SJSA1 (cell line): Measurements from ENCODE around the gene ID4. TPM values are rescaled to one million over a fixed set of nuclear protein-coding genes. Genes with fewer than 3 reads are reported as not detected.

Source experiments
- DNase-seq, 2 experiments: peaks; one replicate each; pipeline ENCODE4 v3.0.0-alpha.2; 2015 to 2020; ENCODE audit warnings: low spot score in 2 of 2, low read depth in 1 of 2
- H3K27ac ChIP-seq: fragments of 250-450 bp; sonication (Bioruptor Pico); 2 replicates; pipeline ENCODE4 v1.5.1; 2020; ENCODE audit warnings: mild to moderate bottlenecking, moderate library complexity
- H3K27me3 ChIP-seq: fragments of 250-450 bp; sonication (Bioruptor Pico); replicated peaks from 2 replicates; pipeline ENCODE4 v1.5.1; 2020; ENCODE audit warnings: mild to moderate bottlenecking, moderate library complexity
- H3K36me3 ChIP-seq: fragments of 250-450 bp; sonication (Bioruptor Pico); 2 replicates; pipeline ENCODE4 v1.5.1; 2020; ENCODE audit warnings: mild to moderate bottlenecking
- H3K4me1 ChIP-seq: fragments of 250-450 bp; sonication (Bioruptor Pico); replicated peaks from 2 replicates; pipeline ENCODE4 v1.6.1; 2021; ENCODE audit warnings: mild to moderate bottlenecking
- H3K4me3 ChIP-seq: fragments of 250-450 bp; sonication (Bioruptor Pico); 2 replicates; pipeline ENCODE4 v1.5.1; 2020; ENCODE audit warnings: mild to moderate bottlenecking
- H3K9me3 ChIP-seq: fragments of 250-450 bp; sonication (Bioruptor Pico); replicated peaks from 2 replicates; pipeline ENCODE4 v1.5.1; 2020; ENCODE audit warnings: mild to moderate bottlenecking
- total RNA-seq: library from RNA; depleted of rRNA; stranded (reverse); fragments of >200 nt; shearing (Covaris generic); gene quantifications from 2 replicates; pipeline ENCODE4 v1.2.3, GENCODE V29; 2014

Gene ID4
- total RNA-seq, 1 experiment from 2014 or later: 13.6 TPM

- peak in 1 of 2 experiments; percentile 43 for DNase-seq
- no peak overlapping the region for H3K27ac ChIP-seq
- H3K9me3 ChIP-seq: peaks cover 4% of the 10 kb centered on the region; the same call in 1 of the 2 replicates
- H3K27me3 ChIP-seq: peaks cover 55% of the 10 kb centered on the region
- peaks cover 34% of the 10 kb centered on the region for H3K4me1 ChIP-seq
- peaks cover 14% of the 10 kb centered on the region for H3K36me3 ChIP-seq
- peak overlapping the region; percentile 77 for H3K4me3 ChIP-seq
Measured at GRCh38 chr6:19838442-19839236, 1.5 kb downstream of the ID4 start.

GRCh38 chr6:19839237-19839546 lies 2.0 kb downstream of the ID4 start:
- Histone ChIP-seq H3K27me3 (peaks cover 60% of the 10 kb centered on the region), H3K4me1 (peaks cover 34% of the 10 kb centered on the region), H3K27ac (no peak overlapping the region), H3K9me3 (peaks cover 4% of the 10 kb centered on the region; the same call in 1 of the 2 replicates), H3K36me3 (peaks cover 14% of the 10 kb centered on the region), H3K4me3 (peak overlapping the region; percentile 77)
- no peak for DNase-seq

- DNase-seq: no peak
- Histone ChIP-seq H3K9me3 (peaks cover 4% of the 10 kb centered on the region; the same call in 1 of the 2 replicates), H3K36me3 (peaks cover 14% of the 10 kb centered on the region), H3K4me3 (no peak overlapping the region), H3K27ac (no peak overlapping the region), H3K4me1 (peaks cover 34% of the 10 kb centered on the region), H3K27me3 (peaks cover 57% of the 10 kb centered on the region)
Measured at GRCh38 chr6:19839788-19840187, 2.6 kb downstream of the ID4 start.

- peak overlapping the region; percentile 22; the same call in 1 of the 2 replicates for H3K27ac ChIP-seq
- H3K27me3 ChIP-seq: peaks cover 43% of the 10 kb centered on the region
- peaks cover 34% of the 10 kb centered on the region for H3K4me1 ChIP-seq
- peaks cover 14% of the 10 kb centered on the region for H3K36me3 ChIP-seq
- peaks cover 4% of the 10 kb centered on the region; the same call in 1 of the 2 replicates for H3K9me3 ChIP-seq
- no peak for DNase-seq
- H3K4me3 ChIP-seq: no peak overlapping the region
Measured at GRCh38 chr6:19841181-19841580, 4.0 kb downstream of the ID4 start.

- H3K9me3 ChIP-seq: peaks cover 4% of the 10 kb centered on the region; the same call in 1 of the 2 replicates
- H3K36me3 ChIP-seq: peaks cover 14% of the 10 kb centered on the region
- H3K4me3 ChIP-seq: no peak overlapping the region
- DNase-seq: no peak
- H3K27me3 ChIP-seq: peaks cover 36% of the 10 kb centered on the region
- peaks cover 27% of the 10 kb centered on the region for H3K4me1 ChIP-seq
- H3K27ac ChIP-seq: no peak overlapping the region
Measured at GRCh38 chr6:19842030-19842615, 5.0 kb downstream of the ID4 start.

- Histone ChIP-seq H3K27ac (no peak overlapping the region), H3K4me3 (no peak overlapping the region), H3K27me3 (peaks cover 20% of the 10 kb centered on the region; the same call in 1 of the 2 replicates), H3K36me3 (no peaks in the 10 kb centered on the region), H3K4me1 (peaks cover 10% of the 10 kb centered on the region), H3K9me3 (no peaks in the 10 kb centered on the region)
- DNase-seq: no peak
Measured at GRCh38 chr6:19844689-19845088, 7.5 kb downstream of the ID4 start.

- H3K4me3 ChIP-seq: no peak overlapping the region
- no peak for DNase-seq
- H3K4me1 ChIP-seq: peaks cover 10% of the 10 kb centered on the region
- H3K27me3 ChIP-seq: peaks cover 20% of the 10 kb centered on the region; the same call in 1 of the 2 replicates
- no peaks in the 10 kb centered on the region for H3K36me3 ChIP-seq
- no peak overlapping the region for H3K27ac ChIP-seq
- H3K9me3 ChIP-seq: no peaks in the 10 kb centered on the region
Measured at GRCh38 chr6:19845266-19846041, 8.3 kb downstream of the ID4 start.

GRCh38 chr6:19848465-19849029 lies 11.4 kb downstream of the ID4 start:
- Histone ChIP-seq H3K27me3 (0 out of 2 replicates have a peak, but pooled peaks cover 6% of the 10 kb centered on the region), H3K36me3 (no peaks in the 10 kb centered on the region), H3K4me3 (no peak overlapping the region), H3K9me3 (no peaks in the 10 kb centered on the region), H3K27ac (no peak overlapping the region), H3K4me1 (peaks cover 10% of the 10 kb centered on the region)
- DNase-seq: no peak

GRCh38 chr6:19849196-19849595 lies 12.0 kb downstream of the ID4 start:
- DNase-seq: no peak
- no peaks in the 10 kb centered on the region for H3K36me3 ChIP-seq
- H3K27me3 ChIP-seq: 0 out of 2 replicates have a peak, but pooled peaks cover under 1% of the 10 kb centered on the region
- no peak overlapping the region for H3K4me3 ChIP-seq
- no peaks in the 10 kb centered on the region for H3K9me3 ChIP-seq
- H3K27ac ChIP-seq: no peak overlapping the region
- H3K4me1 ChIP-seq: peaks cover 10% of the 10 kb centered on the region

- no peak overlapping the region for H3K27ac ChIP-seq
- no peaks in the 10 kb centered on the region for H3K27me3 ChIP-seq
- H3K4me1 ChIP-seq: peaks cover 10% of the 10 kb centered on the region
- H3K9me3 ChIP-seq: no peaks in the 10 kb centered on the region
- H3K36me3 ChIP-seq: no peaks in the 10 kb centered on the region
- DNase-seq: no peak
- no peak overlapping the region for H3K4me3 ChIP-seq
Measured at GRCh38 chr6:19849755-19850154, 12.6 kb downstream of the ID4 start.

GRCh38 chr6:19851241-19852089 lies 14.3 kb downstream of the ID4 start:
- Histone ChIP-seq H3K27me3 (no peaks in the 10 kb centered on the region), H3K4me1 (peaks cover 10% of the 10 kb centered on the region), H3K27ac (no peak overlapping the region), H3K9me3 (no peaks in the 10 kb centered on the region), H3K4me3 (no peak overlapping the region), H3K36me3 (no peaks in the 10 kb centered on the region)
- peak; percentile 48 to 53 for DNase-seq

GRCh38 chr6:19852090-19852457 lies 14.9 kb downstream of the ID4 start:
- DNase-seq: no peak
- H3K27me3 ChIP-seq: no peaks in the 10 kb centered on the region
- no peak overlapping the region for H3K4me3 ChIP-seq
- no peak overlapping the region for H3K27ac ChIP-seq
- no peaks in the 10 kb centered on the region for H3K36me3 ChIP-seq
- H3K4me1 ChIP-seq: peaks cover 10% of the 10 kb centered on the region
- H3K9me3 ChIP-seq: no peaks in the 10 kb centered on the region

GRCh38 chr6:19852927-19853326 lies 15.8 kb downstream of the ID4 start:
- Histone ChIP-seq H3K36me3 (no peaks in the 10 kb centered on the region), H3K27ac (no peak overlapping the region), H3K4me1 (peaks cover 10% of the 10 kb centered on the region), H3K9me3 (no peaks in the 10 kb centered on the region), H3K4me3 (no peak overlapping the region), H3K27me3 (no peaks in the 10 kb centered on the region)
- DNase-seq: no peak
